Measurements from ENCODE around the gene G6PD.

The G6PD gene

DNA sequence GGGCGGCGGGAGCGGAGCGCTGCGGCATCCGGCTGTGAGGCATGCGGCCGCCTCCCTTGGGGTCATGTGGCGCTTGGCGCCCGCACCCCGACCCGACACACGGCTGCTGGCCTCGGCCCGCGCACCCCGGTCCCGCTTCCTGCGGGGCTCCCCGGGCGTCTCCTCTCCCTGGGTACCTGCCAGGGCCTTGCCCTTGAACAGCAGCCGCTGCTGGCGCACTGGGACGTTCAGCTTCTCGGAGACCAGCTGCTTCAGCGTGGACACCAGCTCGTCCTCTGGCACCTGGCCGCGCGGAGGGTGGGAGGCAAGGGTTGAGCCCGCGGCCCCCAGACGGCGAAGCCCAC, 60.6 kb downstream of the G6PD start:
- no peak for DNase-seq

DNA sequence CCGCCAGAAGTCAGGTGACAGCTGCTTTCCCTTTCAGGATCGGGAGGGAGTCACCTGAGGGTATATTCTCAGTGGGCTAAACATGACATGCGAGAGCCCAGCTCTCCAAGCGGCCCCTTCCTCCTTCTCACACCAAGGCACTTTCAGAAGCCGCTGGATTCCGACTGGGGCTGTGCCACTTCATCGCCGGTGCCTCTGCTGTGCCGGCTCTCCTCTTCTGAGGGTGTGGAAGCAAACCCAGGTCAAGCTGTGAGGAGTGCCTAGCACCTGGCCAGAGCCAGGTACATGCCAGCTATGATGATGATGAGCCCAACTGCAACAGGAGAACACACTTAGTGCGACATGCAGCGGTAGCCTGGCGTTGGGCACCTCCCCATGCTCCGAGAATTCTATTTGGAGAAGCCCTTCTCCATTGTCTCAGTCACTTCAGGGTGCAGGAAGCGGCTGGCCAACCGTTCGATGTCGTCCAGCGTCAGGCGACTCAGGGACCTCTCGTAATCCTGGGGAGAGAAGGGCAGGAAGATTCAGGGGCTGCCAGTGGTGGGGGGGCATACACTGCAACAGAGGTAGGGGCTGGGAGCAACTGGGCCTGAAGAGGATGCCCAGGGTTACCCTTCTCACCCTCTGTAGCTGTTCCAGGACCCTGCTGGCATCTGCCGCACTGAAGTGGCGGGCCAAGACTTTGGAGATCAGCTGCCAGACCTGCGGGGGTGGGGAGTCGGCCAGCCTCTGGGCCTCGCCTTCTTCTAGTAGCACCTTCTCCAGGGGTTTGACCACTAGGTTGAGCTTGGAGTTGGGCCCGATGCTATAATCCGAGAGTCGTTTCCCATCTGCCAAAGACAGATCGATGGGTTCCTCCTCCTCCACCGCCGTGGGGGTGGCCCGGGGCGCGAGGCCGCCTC, 61.2 kb downstream of the G6PD start:
- no peak for DNase-seq

- no peak for DNase-seq
Measured at GRCh38 chrX:154484255-154485149, 62.1 kb downstream of the G6PD start.

- no peak for DNase-seq
Measured at GRCh38 chrX:154483325-154483724, 63.3 kb downstream of the G6PD start.

GRCh38 chrX:154482786-154483185, 63.9 kb downstream of the G6PD start:
- no peak for DNase-seq

DNA sequence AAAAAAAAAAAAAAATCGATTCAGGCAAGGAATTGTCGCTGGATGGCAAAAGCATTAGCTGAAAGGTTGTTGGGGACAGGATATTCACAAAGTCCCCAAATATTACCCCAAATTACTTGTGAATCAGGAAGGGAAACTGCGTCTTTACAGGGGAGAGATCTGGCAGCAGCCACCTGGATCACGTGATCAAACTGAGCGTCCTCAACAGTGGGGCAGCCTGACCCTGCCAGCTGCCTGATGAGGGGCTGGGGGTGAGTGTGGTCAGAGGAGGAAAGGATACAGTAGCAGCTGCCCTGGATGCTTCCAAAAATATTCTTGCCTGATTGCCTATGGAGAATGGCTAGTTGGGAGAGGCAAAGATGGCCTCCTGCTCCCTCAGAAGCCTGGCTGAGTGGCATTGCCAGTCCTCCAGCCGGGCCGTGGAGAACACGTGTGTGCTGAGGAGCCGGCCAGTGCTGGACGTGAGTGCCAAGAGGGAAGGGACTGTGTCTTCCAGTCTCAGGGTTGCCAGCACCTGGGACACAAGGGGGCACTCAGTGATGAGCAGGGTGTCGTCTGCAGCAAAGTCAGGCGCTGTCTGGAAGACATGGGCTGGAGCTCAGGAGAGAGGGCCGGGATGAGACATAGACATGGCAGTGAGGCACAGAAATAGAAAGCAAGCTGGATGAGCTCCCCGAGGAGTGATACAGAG, 64.6 kb downstream of the G6PD start:
- no peak for DNase-seq
